Cortex of kidney (tissue), 1 donor: ENCODE results near the gene CCL26.
A peak's percentile ranks its signal among the peaks of the same experiment; 100 is the strongest.
"Not testable (repeated sequence)": the region's sequence is repeated elsewhere in the genome, so short reads cannot be mapped to it uniquely, and the experiment has no call there.

Experiments used
- DNase-seq: peaks from one replicate; lab custom pipeline; 2025; lab: John Stamatoyannopoulos, UW

CCL26 gene

DNA sequence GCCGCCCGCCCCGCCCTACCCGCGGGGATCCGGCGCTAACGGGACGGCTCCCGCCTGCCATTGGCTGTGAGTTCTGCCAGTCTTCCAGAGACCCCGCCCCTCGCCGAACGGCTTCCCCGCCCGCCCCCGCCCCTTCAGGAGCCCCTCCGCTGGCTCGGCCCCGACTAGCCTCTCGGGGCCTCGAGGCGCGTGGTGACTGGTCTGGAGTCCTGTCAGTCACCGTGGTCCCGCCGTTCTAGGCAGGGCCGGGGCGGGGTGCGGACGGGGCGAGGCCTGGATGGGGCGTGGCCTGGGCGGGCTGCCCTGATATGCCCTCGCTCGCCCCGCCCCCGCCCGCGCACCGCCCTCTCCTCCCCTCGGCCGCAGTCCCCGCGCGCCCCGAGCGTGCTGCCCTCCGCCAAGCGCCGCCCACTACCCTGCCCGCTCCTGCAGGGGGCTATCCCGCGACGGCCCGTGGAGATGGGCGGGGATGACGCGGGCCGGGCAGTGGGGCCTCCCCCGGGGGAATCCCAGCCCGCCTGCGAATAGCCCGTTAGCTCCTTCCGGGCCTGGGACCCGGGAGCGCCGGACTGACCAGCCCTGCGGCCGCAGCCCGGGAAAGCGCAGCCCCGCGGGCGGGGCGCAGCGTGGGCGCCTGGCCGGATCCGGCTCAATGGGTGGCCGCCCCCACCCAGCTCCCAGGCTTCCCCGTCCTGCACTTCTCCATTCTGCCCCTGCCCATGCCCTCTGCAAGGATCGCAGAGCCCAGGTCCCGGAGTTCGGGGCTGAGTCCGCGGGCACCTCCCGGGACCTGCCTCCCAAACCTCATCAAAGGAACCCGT lies 32.8 kb downstream of the CCL26 start:
- DNase-seq = peak; percentile 45

GRCh38 chr7:75738604-75738974 lies 33.4 kb downstream of the CCL26 start, which contains the start of gene HIP1:
HIP1 (minus strand) TSS chr7:75738941; CDS start chr7:75738920, 21 bp downstream.
- DNase-seq = no peak

GRCh38 chr7:75737856-75738603 lies 34.0 kb downstream of the CCL26 start:
- no peak for DNase-seq

- DNase-seq = no peak
Observed at GRCh38 chr7:75735581-75736350, 36.2 kb downstream of the CCL26 start.

- no peak for DNase-seq
Observed at GRCh38 chr7:75734586-75735458, 37.2 kb downstream of the CCL26 start.

DNA sequence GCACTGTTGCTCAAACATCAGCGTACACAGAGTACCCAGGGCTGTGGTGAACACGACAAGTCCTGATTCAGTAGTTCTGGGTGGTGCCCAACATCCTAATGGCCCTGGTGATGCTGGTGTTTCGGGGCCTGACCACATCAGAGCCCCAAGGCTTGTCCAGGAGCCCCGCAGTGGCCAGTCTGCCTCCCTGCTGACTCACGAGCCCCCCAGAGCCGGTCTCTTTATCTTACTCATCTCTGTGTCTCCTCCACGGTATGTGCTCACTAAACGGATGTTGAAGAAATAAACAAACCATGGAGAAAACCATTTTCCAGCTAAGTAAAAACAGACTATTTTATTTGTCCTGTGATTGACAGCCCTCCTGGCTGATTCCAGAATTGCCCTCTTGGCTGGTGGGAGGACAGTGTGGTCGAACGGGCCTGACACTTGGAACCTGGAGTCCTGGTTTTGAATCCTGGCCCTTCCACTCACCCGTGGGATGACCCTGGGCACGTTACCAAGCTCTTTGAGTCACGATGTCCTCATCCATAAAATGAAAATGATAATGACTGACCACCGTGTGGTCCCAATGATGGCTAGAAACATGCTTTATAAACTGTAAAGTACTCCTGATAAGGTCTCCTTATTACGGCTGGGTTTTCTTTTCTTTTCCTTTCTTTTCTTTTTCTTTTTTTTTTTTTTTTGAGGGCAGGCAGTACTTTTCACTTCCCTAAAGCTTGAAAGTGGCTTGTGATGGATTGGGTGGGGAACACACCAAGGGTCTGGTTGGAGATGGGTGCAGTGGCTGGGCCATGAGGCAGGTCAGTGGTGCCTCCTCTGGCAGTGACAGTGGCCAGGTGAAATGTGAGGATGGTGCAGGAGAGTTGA lies 39.0 kb downstream of the CCL26 start:
- no peak for DNase-seq

GRCh38 chr7:75732016-75732521 lies 39.9 kb downstream of the CCL26 start:
- no peak for DNase-seq

- DNase-seq = no peak
Observed at GRCh38 chr7:75729851-75730274, 42.1 kb downstream of the CCL26 start.

DNA sequence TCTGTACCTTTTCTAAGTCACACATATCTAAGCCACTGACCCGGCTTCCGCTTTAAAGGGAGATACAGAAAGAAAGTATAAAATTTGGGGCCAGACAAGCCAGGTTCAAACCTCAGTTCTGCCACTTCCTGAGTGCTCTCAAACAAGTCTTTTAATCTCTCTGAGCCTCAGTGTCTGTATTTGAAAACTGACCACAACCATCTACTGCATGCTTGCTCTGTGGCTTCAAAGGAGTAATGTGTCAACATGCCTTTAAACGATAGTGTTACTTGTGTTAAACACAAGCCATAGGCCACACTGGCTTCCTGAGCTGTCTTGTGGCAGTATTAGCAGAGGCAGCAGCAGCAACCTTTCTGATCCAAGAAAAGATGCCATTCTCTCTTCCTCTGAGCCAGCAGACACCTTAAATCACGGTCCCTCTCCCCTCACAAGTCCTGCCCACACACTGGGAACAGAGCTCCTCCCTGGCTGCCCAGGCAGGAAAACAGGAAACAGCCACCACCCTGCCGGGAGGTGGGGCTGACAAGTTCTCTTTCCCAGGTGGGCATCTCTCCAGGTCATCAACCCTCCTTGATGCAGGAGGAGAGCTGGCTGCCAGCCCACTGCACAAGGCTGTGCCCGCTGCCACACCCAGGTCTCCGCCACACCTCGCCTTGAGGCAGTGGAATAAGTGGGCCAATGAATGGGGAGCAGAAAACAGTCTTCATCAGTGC lies 44.0 kb downstream of the CCL26 start:
- DNase-seq = no peak

DNA sequence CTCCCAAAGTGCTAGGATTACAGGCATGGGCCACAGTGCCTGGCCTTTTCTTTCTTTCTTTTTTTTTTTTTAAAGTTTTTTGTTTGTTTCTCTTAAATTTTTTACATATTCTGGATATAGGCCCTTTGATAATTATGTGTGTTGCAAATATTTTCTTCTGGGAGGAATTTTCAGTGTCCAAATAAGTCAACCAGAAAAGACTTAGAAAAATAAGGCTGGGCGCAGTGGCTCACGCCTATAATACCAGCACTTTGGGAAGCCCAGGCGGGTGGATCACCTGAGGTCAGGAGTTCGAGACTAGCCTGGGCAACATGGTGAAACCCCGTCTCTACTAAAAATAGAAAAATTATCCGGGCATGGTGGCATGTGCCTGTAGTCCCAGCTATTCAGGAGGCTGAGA lies 44.7 kb downstream of the CCL26 start:
- DNase-seq = not testable (repeated sequence)

GRCh38 chr7:75725306-75725705 lies 46.7 kb downstream of the CCL26 start:
- DNase-seq = no peak

GRCh38 chr7:75723444-75723843 lies 48.6 kb downstream of the CCL26 start:
- DNase-seq = no peak

GRCh38 chr7:75722373-75722772 lies 49.6 kb downstream of the CCL26 start:
- DNase-seq = no peak

DNA sequence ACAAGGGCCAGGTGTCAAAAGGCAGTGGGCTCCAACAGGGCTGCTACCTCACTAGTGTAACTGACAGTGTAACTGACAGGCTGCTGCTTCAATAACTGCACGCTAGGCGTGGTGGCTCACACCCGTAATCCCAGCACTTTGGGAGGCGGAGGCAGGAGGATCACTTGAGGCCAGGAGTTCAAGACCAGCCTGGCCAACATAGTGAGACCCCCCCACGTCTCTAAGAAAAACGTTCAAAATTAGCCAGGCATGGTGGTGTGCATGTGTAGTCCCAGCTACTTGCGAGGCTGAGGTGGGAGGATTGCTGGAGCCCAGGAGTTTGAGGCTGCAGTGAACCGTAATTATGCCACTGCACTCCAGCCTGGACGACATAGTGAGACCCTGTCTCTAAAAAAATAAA lies 50.1 kb downstream of the CCL26 start:
- DNase-seq = not testable (repeated sequence)

DNA sequence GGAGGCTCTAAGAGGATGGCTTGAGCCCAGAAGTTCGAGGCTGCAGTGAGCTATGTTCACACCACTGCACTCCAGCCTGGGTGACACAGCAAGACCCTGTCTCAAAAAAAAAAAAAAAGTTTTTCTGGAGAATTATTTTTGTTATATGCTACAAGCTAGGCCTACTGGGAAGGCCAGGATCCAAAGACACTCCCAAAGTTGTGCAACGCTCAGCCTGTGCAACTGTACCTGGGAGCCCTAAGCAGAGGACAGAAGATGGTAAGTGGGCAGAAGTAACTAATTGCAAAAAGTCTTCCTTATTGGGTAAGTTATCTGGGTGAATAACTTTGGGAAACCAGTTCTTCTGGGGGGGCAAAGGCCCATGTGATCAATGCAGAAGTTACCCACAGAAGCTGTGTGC lies 50.6 kb downstream of the CCL26 start:
- no peak for DNase-seq

DNA sequence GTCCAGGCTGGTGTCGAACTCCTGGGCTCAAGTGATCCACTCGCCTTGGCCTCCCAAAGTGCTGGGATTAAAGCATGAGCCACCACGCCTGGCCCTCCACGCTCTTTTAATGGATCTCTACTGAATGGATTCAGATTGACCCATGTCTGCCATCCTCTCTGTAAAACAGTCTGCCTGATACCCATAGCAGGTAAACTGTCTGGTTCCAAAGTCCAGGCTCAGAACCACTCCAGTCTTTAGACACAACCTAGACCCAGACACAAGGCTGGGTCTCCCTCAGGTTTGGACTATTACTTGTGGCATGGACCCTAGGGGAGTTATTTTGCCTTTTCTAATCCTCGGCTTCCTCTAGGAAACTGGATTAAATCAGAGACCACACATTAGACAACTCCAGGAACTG lies 52.4 kb downstream of the CCL26 start:
- no peak for DNase-seq
